ENCODE measurements around the gene MAPKAPK3.

Gene MAPKAPK3

DNA sequence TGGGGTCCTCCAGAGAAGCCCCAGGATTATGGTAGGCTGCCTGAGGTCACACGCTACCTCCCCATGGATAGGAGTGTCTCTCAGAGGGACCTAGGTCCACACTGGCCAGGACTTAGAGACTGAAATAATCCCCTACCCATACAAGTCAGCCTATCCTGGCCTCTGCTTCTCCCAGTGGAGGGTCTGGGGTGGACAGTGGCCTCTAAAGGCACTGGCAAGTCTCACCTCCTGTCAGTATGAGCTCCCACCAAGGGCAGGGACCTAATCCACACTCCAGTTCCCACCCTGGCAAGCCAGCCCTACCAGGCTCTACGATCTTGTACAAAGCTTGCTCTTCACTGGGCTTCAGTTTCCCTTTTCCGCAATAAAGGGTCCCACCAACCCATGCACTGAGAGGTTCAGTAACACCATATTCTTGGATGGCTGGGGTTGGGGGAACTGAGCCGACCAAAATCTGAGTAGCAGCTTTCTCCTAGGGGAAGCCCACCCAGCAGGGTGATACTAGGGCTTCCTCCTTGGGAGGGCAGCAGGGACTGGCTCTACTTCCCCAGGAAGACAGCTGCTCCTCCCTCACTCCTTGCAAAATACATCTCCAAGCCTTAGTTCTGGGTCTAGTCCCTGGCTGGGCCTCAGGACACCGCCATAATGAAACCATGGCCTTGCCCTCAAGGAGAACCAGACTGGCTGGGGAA is 7.7 kb upstream of the MAPKAPK3 start:
- DNase-seq, result peak; percentile 31 to 49

DNA sequence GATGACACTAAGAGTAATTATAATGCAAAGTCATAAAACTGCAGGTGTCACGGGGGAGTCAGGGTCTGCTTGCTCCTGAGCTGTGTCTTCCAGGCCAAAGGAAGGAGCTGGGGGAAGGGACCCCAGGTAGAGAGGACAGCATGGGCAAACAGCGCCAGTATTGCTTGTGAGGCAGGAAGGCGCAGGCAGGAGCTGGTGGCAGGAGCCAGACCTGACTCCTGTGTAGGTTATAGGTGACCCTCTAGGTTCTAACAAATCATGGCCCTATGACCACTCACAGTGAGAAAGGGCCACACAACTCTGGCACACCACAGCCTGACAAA is 7.2 kb upstream of the MAPKAPK3 start:
- DNase-seq, result peak in 1 of 2 experiments; percentile 41

DNA sequence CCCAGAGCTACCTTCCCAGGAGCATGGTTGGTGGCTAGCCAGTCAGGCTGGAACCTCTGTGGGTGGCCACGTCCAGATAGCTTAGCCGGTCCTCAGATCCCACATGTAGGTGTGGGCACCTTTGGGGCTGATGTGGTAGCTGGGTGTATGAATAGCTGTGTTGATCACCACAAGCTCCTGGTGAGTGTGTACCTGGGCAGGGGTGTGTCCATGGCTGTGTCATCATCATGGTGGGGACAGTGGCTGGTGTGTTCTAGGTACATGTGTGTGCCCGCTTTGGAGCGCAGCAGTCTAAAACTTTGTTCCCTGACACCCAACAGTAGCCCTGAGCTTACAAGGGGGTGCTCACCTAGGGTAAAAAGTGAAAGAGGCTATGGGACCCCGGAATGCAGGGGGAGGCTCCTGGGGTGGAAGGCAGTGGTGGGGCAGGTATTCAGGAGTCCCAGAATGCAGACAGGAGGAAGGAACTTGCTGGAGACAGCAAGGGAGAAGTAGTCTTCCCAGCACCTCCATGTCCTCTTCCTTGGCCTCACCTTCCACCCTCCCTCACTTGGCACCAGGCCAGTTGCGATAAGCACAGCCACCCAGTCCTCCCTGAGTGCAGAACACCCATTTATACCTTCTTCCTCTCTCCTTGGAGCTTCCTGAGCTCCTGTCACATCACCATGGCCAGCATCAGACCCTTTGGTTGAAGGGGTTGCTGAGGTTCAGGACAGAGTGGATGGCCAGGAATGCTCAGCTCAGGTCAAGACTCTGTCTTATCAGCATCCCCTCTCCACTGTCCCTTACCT is 6.6 kb upstream of the MAPKAPK3 start:
- DNase-seq, result peak; percentile 65 to 72

DNA sequence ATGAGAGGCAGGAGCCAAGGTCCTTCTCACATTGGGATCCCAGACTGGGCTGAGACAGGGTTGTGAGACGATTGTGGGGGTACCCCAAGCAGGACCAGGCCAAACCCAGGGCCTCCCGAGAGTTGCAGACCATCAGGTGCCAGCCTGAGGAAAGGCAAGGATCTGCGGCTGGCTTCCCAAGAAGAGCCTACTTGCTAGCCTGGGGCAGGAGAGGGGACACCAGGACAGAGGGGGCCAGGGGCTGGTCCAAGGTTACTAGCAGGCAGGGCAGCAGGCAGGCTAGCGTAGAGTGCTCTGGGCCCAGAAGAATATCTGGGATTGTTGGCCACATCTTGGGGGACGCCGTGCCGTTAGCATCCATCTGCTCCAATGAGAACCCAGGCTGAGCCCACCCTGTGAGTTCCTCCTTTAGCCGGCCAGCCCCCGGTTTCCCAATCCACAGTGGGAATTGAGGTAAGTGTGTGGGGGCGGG is 5.9 kb upstream of the MAPKAPK3 start:
- no peak for DNase-seq

DNA sequence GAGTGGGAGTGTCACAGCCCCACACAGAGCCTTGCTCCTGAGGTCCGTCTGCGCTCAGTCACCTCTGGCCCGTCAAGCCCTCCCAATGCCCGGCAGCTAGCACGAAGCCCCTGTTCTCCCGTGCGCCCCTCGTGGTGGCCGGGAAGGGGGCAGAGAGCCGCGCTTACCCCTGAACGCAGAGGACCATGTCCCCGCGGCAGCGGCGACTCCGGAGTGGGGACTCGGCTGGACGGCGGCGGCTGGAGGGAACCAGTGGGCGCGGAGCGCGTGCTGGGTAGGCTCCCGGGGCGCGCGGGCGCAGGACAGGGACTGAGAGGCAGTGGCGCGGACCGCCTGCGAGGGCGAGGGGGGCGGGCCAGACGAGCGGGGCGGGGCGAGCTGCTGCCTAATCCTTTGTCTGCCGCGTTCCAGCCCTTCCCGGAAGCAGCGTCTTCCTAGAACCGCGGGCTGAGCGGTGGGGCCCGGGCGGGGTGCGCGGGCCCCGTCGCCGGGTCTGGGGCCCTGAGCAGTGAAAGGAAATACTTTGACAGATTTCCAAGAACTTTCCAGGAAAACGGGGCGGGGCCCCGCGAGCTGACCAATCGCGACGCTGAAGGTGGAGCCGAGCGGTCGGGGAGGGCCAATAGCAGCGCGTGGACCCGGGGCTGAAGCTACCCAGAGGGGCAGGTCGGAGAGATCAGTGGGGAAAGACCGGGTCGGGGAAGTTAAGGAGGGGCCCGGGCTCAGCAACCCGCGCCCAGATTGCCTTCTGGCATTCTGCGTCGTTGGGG is 5.3 kb upstream of the MAPKAPK3 start, which contains the start of gene CISH:
Gene CISH (minus strand): TSS at position 311 of the 770 bp plus-strand sequence. CDS start 124 bp downstream, at position 187.
- DNase-seq, result peak; percentile 98 to 99

DNA sequence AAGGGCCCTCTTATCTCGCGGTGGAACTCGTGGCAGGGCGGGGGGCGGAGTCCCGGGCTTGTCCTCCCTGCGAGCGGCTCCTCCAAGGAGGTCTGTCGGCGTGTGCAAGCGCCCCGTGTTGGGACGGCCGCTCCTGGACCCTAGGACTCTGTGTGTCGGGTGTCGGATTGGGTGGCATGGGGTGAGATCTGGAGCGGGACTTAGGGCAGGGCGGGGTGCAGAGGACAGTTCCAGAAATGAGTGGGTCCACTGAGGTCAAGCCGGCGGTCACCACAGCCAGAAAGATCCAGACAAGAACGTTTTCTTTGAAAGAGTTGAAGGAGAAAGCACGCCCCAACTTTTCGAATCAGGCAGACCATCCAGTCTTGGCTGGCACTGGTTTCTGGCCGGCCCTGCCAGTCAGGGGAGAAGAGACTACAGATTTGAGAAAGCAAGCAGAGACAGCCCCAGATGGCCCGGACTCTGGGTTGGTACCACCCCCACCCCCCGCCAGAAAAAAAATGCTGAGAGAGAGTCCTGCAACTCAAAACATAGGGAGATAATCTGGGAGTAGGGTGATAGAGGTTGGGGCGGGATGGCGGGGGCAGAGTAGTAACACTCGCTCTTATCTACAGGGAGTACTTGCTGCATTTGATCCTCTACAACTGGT is 4.6 kb upstream of the MAPKAPK3 start:
- DNase-seq, result no peak

DNA sequence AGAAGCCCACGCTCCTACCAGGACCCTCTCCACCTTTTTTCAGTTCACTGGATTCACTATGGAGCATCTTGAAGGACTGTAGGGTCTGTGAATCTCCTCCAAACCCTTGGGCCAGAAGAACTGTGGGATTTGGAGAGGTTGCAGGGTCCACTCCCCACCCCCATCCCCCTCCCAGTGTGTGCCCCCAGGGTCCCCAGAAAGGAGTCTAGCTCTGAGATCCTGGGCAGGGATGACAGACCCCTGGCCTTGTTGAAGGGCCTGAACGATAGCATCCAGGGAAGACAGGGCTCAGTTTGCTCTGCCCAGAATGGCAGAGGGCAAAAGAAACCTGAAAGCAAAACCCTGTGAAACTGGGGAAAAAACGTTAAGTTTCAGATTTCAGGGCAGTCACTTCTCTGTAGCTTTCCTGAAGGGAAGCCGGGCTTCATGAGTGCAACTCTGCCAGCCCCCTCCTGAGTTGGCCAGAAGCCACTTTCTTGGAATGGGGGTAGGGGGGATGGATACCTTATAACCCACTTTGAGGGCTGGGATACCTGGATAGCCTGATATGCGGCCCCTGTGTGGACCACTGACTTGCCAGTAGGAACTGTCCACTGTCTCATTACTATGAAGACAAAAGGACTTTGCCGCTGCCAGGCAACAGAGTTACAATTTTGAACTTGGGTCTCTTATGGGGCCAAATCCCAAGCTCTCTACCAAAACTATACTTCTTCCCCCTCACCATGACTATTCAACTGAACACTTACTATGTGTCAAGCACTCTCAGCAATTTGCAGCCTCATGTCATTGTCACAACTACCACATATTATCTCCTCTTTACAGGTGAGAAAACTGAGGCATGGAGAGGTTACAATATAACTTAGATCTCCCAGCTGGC is 3.7 kb upstream of the MAPKAPK3 start:
- DNase-seq, result peak; percentile 29 to 46

DNA sequence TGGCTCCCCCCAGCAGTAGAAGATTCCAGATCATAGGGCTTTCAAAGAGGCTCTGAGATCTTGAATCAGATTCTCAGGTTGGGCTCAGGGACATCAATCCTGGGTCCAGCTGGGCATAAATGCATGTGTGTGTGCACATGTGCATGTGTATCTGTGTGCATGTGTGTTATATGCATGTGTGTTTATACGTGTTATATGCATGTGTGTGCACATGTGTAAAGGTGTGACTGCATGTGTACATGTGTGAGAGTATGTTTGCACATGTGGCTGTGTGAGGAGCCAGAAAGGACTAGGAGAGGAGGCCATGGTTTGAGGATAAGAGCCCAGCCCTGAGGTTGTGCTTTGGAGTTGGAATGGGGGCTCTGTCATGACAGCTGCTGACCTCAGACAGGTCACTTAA is 1.8 kb upstream of the MAPKAPK3 start:
- no peak for DNase-seq

DNA sequence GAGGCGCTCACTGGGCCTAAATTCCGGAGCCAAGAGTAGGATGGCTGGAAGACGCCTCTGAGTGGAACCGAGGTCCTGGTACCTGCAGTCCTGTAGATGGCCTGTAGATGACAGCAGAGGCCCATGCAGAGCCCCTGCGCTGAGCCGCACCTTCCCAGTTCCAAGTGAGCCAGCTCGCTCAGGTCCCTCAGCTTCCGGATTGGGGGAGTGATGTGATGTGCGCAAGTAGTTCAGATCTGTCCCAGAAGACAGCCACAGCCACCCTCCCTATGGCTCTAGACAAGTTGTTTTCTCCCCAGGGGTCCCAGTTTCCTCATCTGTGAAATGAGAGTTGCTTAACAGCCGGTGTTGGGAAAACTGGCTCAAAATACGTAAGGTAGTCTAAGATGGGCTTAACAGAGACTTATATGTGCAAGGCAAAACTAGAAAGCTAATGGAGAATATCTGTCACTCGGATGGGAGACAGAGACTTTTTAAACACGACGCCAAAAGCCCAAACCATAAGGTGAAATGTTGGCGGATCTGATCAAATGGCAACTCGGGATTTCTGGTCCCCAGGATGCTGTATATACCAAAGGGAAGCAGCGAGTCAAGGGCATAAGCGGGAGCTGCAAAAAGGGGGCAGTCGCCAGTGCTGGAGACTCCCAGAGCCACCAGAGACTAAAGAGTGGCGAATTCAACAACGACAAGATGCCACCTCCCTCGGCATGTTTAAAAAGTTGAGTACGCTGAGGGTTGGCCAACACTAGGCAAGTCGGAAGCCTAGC is 765 bp upstream of the MAPKAPK3 start:
- DNase-seq, result peak; percentile 87 to 89

DNA sequence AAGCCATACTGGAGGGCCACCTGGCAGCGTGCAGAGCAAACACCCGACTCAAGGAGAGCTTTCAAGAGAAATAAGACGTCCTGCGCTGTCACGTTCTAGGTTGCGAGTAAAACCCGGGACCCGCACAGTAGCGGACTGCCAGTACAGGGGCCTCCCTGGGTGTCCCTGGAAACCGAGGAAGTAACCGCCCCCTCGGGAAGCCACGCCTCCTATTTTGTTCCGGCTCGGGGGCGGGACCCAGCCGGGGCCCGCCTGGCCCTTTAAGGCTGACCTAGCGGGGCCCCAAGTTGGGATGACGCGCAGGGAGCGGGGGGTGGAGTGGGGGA is 218 bp upstream of the MAPKAPK3 start:
- peak; percentile 98 for DNase-seq

DNA sequence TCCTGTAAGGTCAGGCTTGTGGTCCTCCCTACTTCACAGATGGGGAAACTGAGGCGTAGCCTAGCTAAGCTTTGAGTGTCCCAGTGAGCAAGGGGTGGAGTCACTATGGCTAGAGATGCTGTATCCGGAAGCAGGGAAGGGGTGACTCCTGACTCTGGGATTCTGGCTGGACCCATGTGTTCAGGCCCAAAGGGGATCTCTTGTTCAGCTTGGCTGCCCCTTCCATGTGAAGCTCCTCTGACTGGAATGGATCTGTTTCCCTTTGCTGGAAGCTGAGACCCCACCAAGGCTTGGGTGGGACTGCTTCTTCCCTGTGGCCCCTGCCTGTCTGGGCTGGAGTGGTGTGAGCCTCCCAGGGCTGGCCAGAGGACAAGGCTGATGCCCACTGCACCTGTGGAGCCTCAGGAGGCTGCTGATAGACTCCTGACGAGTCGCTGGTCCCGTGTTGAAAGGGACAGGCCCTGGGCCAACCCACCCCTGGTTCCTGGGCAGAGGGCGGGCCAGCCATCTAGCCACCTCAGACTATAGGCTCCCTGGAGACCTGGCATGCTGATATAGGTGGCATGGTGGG is 1.0 kb downstream of the MAPKAPK3 start:
- DNase-seq, result peak; percentile 41 to 53

DNA sequence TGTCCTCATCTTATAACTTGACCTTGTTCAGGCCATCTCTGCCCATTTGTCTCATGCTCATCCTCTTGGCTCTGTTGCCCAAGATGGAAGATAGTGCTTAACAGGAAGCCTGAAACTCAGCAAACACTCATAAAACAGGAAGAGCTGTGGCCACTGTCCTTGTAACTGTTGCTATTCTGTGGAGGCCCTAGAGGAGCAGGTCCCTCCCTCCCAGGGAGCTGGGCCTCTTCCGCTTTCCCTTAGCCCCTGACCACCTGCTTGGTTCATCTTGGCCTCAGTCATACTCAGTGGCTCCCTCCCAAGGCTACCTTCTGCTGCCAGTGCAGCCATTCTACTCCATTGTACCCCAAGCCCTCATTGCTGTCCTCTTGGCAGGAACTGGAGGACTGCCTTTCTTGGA is 3.5 kb downstream of the MAPKAPK3 start:
- no peak for DNase-seq

DNA sequence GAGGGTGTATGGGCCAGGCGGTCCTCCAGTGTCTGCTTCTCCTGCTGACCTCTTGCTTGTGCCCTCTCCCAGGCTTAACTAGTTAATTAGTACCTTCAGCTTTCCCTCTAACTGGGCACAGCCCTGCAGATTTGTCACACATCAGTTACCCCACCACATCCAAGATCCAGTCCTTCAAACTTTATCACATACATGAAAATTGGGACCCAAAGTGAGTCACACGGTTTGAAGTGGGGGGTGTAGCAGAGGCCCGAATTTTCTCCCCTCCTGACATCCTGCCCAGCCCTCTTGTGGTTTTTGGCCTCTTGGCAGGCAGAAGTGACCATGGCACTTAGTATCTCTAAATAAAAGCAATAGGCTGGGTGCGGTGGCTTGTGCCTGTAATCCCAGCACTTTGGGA is 3.9 kb downstream of the MAPKAPK3 start:
- DNase-seq, result no peak

DNA sequence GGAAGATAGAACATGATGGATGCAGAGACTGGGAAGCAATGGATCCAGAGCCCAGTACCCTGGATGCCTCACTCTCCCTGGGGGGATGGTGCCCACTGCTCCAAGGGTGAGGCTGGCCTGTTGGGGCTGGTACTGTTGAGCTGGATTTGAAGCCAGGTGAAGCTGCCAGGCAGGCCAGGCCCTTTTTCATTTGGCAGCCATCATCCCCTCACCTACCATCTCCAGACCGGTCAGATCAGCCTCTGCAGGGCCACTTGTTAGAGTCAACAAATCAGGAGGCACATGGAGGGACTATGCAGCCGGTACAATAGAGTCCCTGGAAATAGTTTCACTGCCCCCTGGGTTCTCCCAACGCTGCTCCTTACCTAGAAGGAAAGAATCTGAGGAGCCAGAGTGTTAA is 5.9 kb downstream of the MAPKAPK3 start:
- no peak for DNase-seq

DNA sequence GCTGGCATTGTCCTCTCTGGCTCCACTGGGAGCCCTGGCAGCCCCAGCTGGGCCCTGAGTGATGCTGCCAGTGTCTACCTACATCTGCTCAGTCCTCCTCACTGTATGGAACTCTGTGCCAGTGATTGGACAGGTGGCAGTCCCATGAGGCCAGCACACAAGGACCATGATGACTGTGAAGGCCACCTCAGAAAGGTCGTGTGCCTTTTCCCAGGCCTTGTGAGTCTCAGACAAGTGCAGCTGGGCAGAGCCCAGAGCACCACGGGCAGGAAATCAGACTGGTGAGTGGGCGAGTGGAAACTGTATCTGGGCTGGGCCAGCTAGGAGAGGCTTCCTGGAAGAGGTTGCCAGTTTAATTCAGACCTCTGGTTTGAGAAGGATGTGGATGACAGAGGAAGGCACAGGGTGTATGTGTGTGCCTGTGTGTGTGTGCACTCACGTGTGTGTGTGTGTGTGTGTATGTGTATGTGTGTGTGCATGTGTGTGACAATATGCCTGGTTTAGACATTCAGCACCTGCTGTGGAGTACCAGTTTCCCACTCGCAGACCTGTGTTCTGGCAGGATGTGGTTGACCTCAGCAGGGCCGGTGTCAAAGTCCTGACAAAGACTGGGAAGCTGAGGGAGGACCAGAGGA is 7.0 kb downstream of the MAPKAPK3 start:
- DNase-seq, result peak; percentile 70 to 79

DNA sequence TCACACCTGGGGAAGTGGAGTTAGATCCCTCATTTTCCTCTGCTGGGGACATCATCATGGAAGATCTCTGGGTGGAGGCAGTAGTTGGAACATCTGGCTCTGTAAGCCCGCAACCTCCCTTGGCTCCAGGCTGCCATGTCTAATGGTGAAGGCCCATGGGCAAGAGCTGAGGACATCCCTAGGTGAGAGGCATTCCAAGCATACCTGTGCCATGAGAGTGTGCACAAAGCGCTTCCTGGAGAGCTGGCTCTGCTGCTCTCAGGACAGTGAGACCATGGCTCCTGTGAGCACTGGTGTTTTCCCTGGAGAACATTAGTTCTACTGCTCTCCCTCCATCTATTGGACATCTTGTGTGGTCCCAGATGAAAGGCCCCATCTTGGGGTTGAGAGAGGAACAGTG is 7.7 kb downstream of the MAPKAPK3 start:
- DNase-seq, result no peak

DNA sequence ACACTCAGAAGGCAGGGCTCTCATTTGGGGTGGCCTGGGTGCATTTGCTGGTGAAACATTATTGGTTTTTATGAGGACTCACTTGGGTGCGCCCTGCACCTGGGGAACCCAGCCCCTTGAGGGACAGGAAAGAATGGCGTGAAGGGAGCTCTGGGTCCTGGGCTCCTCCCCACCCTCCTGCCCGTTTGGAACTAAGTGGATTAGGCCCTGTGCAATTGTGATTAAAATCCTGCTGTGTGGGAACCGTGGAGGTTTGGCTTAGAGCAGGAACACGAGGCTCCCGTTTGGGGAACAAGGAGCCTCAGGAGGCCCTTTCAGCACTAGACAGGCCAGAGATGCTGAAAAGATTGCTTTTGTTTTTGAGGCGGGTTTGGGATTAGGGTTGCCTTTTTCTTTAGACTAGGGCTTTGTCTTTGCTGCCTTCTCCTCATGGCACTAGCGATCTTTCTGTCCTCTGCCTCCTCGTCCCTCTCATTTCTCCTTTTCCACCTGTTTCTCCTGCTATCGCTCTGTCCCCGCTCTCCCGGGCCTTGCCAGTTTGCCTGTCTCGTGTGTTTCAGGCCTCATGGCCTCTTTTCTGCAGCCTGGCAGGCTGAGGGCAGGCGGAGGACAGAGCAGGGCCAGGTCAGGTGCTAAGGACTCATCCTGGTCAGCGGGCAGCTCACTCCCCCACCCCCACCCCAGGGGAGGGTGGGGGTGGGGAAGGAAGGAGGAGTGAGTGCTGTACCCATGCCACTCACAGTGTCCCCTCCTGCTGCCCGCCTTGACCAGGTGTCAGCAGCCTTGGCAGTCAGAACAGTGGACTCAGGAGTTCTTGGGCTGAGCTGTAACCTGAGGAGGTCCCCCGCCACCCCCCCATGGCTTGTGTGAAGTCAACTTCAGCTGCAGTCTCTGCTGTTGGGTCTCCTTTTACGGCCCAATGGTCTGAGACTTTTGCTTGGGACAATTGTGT is 8.6 kb downstream of the MAPKAPK3 start:
- no peak for DNase-seq

DNA sequence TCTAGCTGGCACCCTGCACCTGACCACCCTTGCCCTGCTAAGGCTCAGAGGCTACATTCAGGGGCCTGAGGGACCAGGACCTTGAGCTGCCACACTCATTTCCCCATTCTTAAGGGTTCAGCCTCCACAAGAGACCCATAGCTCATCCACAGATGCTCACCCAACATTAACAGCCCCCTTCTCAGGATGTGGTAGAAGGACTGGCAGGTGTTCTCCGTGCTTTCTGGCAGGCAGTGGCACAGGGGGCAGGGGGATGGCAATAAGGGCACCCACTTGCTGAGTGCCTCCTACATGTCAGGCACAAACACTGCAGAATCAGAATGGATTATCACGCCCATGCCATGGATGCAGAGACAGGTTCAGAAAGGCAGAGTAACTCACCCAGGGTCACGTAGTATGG is 9.4 kb downstream of the MAPKAPK3 start:
- DNase-seq, result no peak

DNA sequence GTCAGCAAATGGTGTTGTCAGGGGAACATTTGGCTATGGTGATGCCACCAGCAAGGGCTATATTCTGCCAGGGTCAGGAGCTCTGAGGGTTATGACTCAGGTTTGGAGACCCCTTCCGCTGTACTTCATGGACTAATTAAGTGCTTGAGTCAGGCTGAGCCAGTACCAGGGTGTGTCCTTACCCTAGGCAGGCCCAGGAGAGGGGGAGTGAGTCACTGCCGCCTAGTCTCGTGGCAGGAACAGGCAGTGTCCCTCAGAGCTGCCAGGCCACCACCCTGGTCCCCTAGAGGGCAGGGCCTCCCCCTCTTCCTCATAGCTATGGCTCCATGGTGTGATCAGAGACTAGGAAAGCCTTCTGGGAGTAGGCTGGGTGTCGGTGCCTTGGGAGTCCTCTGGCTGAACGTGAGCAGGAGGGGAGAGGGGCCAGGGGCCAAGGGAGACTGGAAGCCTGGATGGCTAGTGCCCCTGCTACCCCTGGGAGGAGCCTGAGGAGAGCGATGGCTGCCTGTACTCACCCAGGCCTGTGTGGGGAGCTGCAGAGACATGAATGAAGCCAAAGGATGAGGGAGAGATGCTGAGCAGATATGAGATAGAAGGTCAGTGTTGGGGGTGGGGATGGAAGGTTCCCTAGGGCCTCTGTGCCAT is 10.6 kb downstream of the MAPKAPK3 start:
- peak; percentile 33 to 48 for DNase-seq
